GM18505 (cell line): ENCODE results near the gene DLGAP4.

ENCODE experiments used
- ATAC-seq: cut with Tn5 transposase; IDR thresholded peaks from one replicate; pipeline ENCODE4 v1.9.1; 2021; ENCODE audit not compliant: unreplicated experiment
- POLR2A ChIP-seq: IDR thresholded peaks from 4 replicates; pipeline ENCODE4 v1.6.1; 2011; ENCODE audit warnings: borderline replicate concordance; ENCODE audit not compliant: insufficient read depth, insufficient read length; ENCODE audit errors: extremely low read depth

The DLGAP4 gene

GRCh38 chr20:36384022-36384619, 78.0 kb downstream of the DLGAP4 start:
- ATAC-seq, result no peak
- no peak for TF ChIP-seq POLR2A

GRCh38 chr20:36385503-36385902, 79.4 kb downstream of the DLGAP4 start:
- no peak for ATAC-seq
- no peak for TF ChIP-seq POLR2A

- no peak for TF ChIP-seq POLR2A
- ATAC-seq, result no peak
These were observed 80.1 kb downstream of the DLGAP4 start for GRCh38 chr20:36386236-36386635.

GRCh38 chr20:36390269-36390668, 84.1 kb downstream of the DLGAP4 start:
- TF ChIP-seq POLR2A, result no peak
- ATAC-seq, result no peak

GRCh38 chr20:36390719-36391415, 84.7 kb downstream of the DLGAP4 start:
- no peak for TF ChIP-seq POLR2A
- no peak for ATAC-seq

GRCh38 chr20:36391456-36391855, 85.3 kb downstream of the DLGAP4 start:
- ATAC-seq, result no peak
- TF ChIP-seq POLR2A, result no peak

- ATAC-seq, result no peak
- TF ChIP-seq POLR2A, result no peak
These were observed 85.8 kb downstream of the DLGAP4 start for GRCh38 chr20:36391955-36392354.

- TF ChIP-seq POLR2A, result no peak
- no peak for ATAC-seq
These were observed 86.8 kb downstream of the DLGAP4 start for GRCh38 chr20:36392989-36393388.

GRCh38 chr20:36394340-36394965, 88.3 kb downstream of the DLGAP4 start:
- no peak for TF ChIP-seq POLR2A
- ATAC-seq, result no peak

- ATAC-seq, result no peak
These were observed 90.2 kb downstream of the DLGAP4 start for GRCh38 chr20:36396340-36396739.

GRCh38 chr20:36396847-36397630, 90.9 kb downstream of the DLGAP4 start:
- no peak for ATAC-seq
- no peak for TF ChIP-seq POLR2A

More at GRCh38 chr20:36396340-36396739, 90.2 kb downstream of the DLGAP4 start:
- no peak for TF ChIP-seq POLR2A

- TF ChIP-seq POLR2A, result no peak
- ATAC-seq, result no peak
These were observed 92.4 kb downstream of the DLGAP4 start for GRCh38 chr20:36398515-36398914.

- ATAC-seq, result no peak
- TF ChIP-seq POLR2A, result no peak
These were observed 93.2 kb downstream of the DLGAP4 start for GRCh38 chr20:36399147-36399968.

- no peak for ATAC-seq
- no peak for TF ChIP-seq POLR2A
These were observed 93.9 kb downstream of the DLGAP4 start for GRCh38 chr20:36399969-36400545.
